ENCODE results near the gene CRLF2. TPM values are rescaled to one million over a fixed set of nuclear protein-coding genes. Genes with fewer than 3 reads are reported as not detected.

CRLF2 gene
- total and polyA plus RNA-seq, 10 of the 15 experiments (the other 5 are each of a cell fraction or from before 2014, with no cell fraction given): 2.7 to 7.2 (median 4.5) TPM

DNA sequence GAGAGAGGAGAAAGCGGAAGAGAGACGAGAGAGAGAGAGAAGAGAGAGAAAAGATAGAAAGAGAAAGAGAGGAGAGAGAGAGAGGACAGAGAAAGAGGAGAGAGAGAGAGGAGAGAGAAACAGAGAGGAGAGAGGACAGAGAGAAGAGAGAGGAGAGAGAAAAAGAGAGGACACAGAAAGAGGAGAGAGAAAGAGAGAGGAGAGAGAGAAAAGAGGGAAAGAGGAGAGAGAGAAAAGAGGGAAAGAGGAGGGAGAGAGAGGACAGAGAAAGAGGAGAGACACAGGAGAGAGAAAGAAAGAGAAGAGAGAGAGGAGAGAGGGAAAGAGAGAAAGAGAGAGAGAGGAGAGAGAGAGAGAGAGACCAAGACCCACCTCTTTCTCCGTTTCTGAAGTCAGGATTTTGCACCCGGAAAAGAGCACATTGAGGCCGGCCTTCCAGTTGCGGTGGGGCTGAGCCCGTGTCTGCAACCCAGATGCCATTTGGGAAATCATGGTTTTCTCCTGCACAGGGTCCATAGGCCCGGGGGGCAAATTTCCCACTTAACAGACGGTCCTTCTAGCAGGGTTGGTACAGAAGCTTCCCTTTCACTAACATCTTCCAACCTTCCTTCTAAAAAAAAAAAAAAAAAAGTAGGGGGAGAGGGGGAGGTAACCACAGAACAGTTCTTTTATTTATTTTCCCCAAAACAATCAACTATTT, 60.9 kb downstream of the CRLF2 start:
- no peaks in the 10 kb centered on the region for H3K36me3 ChIP-seq (ENCODE audit: control insufficient read depth in 2 of 2, insufficient read depth in 2 of 2, low read length in 1 of 2)
- no peaks in the 10 kb centered on the region for H4K20me1 ChIP-seq (ENCODE audit: control insufficient read depth, insufficient read depth)
- ATAC-seq (no peak), FAIRE-seq (no peak), DNase-seq (ENCODE audit: low read depth, low spot score) (no peak)
- ChIA-PET CTCF (no interaction called here), POLR2A (no interaction called here), RAD21 (ENCODE audit: unreplicated experiment) (no interaction called here), SMC1A (ENCODE audit: uncharacterized antibody, unreplicated experiment) (no interaction called here)
- no peak overlapping the region for H3K9ac ChIP-seq (ENCODE audit: control insufficient read depth, insufficient read depth, low read length)
- intact Hi-C loops (cut with micrococcal nuclease; ENCODE audit: unreplicated experiment): no loop called here
- in situ Hi-C loops (cut with MboI): no loop called here
- H3K4me3 ChIP-seq: no peak overlapping the region
- no peak for TF ChIP-seq HDGF (IDR thresholded peaks at IDR 0.05)
- no peak for TF ChIP-seq SKIL (IDR thresholded peaks at IDR 0.05; ENCODE audit: low read depth, poor library complexity, severe bottlenecking)
- no peak for TF ChIP-seq MYB (IDR thresholded peaks at IDR 0.05; ENCODE audit: borderline replicate concordance, low read depth, low read length)
- TF ChIP-seq EZH2 (IDR thresholded peaks at IDR 0.05; ENCODE audit: borderline replicate concordance, control insufficient read depth, low read depth, low read length): no peak
- no peak for TF ChIP-seq ETV6 (conservative IDR thresholded peaks at IDR 0.05 in 1 of 2, IDR thresholded peaks at IDR 0.05 in 1 of 2; ENCODE audit: borderline replicate concordance in 1 of 2, low read depth in 1 of 2)
- no peak for TF ChIP-seq CHD4 (IDR thresholded peaks at IDR 0.05)
- TF ChIP-seq ELK1 (IDR thresholded peaks at IDR 0.05; ENCODE audit: low read depth, low read length): no peak
- TF ChIP-seq RB1 (IDR thresholded peaks at IDR 0.05; ENCODE audit: borderline replicate concordance): no peak
- TF ChIP-seq, protein P1, sequence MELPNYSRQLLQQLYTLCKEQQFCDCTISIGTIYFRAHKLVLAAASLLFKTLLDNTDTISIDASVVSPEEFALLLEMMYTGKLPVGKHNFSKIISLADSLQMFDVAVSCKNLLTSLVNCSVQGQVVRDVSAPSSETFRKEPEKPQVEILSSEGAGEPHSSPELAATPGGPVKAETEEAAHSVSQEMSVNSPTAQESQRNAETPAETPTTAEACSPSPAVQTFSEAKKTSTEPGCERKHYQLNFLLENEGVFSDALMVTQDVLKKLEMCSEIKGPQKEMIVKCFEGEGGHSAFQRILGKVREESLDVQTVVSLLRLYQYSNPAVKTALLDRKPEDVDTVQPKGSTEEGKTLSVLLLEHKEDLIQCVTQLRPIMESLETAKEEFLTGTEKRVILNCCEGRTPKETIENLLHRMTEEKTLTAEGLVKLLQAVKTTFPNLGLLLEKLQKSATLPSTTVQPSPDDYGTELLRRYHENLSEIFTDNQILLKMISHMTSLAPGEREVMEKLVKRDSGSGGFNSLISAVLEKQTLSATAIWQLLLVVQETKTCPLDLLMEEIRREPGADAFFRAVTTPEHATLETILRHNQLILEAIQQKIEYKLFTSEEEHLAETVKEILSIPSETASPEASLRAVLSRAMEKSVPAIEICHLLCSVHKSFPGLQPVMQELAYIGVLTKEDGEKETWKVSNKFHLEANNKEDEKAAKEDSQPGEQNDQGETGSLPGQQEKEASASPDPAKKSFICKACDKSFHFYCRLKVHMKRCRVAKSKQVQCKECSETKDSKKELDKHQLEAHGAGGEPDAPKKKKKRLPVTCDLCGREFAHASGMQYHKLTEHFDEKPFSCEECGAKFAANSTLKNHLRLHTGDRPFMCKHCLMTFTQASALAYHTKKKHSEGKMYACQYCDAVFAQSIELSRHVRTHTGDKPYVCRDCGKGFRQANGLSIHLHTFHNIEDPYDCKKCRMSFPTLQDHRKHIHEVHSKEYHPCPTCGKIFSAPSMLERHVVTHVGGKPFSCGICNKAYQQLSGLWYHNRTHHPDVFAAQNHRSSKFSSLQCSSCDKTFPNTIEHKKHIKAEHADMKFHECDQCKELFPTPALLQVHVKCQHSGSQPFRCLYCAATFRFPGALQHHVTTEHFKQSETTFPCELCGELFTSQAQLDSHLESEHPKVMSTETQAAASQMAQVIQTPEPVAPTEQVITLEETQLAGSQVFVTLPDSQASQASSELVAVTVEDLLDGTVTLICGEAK (IDR thresholded peaks at IDR 0.05; ENCODE audit: borderline replicate concordance): no peak
- H3K27ac ChIP-seq (ENCODE audit: control insufficient read depth, insufficient read depth): no peak overlapping the region
- no peaks in the 10 kb centered on the region for H3K9me3 ChIP-seq (replicated peaks; ENCODE audit: control insufficient read depth, insufficient read depth, low read length)
- H3K79me2 ChIP-seq (ENCODE audit: control insufficient read depth, insufficient read depth, low read length): no peaks in the 10 kb centered on the region
- no peak overlapping the region for H2AFZ ChIP-seq (ENCODE audit: control insufficient read depth, low read depth, low read length)
- 7% methylated on average over 7 of the region's 9 CpGs for WGBS (ENCODE audit: insufficient coverage, insufficient replicate concordance, low lambda C conversion rate, missing lambda C conversion rate)
- no peaks in the 10 kb centered on the region for H3K4me1 ChIP-seq (ENCODE audit: control insufficient read depth, insufficient read depth, low read length)
- H3K27me3 ChIP-seq (replicated peaks in 1 of 2; ENCODE audit: control insufficient read depth in 2 of 2, insufficient read depth in 2 of 2, low read length in 1 of 2): no peaks in the 10 kb centered on the region
- BruUV-seq (replicated peaks): no TSS peak
- no peak overlapping the region for H3K4me2 ChIP-seq (ENCODE audit: control insufficient read depth, insufficient read depth)

All from GM12878 (cell line).